22Rv1 (cell line): ENCODE measurements around the gene COLQ.
"Not testable (repeated sequence)": the region's sequence is repeated elsewhere in the genome, so short reads cannot be mapped to it uniquely, and the experiment has no call there.

Source experiments
- H3K27ac ChIP-seq: fragments of 450-650 bp; 2 replicates; pipeline ENCODE4 v1.5.1; 2017
- ZFX ChIP-seq: fragments of 450-650 bp; IDR thresholded peaks from 2 replicates; pipeline ENCODE4 v1.6.1; 2017; ENCODE audit warnings: antibody characterized with exemption, borderline replicate concordance
- TF ChIP-seq, protein P1 (sequence below): fragments of 450-650 bp; IDR thresholded peaks from 2 replicates; pipeline ENCODE4 v1.5.1; 2017; ENCODE audit warnings: mild to moderate bottlenecking

Gene COLQ

DNA sequence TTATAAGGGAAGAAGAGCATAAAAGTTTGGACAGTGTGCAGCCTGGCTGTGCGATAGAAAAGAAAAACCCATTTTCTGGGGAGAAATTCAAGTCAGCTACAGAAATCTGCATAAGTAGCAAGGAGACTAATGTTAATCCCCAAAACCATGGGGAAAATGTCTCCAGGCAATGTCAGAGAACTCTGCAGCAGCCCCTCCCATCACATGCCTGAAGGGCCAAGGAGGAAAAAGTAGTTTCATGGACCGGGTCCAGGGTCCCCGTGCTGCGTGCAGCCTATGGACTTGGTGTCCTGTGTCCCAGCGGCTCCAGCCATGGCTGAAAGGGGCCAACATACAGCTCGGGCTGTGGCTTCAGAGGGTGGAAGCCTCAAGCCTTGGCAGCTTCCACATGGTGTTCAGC lies 28.3 kb upstream of the COLQ start:
- H3K27ac ChIP-seq: no peak overlapping the region
- TF ChIP-seq, protein P1, sequence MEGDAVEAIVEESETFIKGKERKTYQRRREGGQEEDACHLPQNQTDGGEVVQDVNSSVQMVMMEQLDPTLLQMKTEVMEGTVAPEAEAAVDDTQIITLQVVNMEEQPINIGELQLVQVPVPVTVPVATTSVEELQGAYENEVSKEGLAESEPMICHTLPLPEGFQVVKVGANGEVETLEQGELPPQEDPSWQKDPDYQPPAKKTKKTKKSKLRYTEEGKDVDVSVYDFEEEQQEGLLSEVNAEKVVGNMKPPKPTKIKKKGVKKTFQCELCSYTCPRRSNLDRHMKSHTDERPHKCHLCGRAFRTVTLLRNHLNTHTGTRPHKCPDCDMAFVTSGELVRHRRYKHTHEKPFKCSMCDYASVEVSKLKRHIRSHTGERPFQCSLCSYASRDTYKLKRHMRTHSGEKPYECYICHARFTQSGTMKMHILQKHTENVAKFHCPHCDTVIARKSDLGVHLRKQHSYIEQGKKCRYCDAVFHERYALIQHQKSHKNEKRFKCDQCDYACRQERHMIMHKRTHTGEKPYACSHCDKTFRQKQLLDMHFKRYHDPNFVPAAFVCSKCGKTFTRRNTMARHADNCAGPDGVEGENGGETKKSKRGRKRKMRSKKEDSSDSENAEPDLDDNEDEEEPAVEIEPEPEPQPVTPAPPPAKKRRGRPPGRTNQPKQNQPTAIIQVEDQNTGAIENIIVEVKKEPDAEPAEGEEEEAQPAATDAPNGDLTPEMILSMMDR: no peak
- TF ChIP-seq ZFX: no peak

DNA sequence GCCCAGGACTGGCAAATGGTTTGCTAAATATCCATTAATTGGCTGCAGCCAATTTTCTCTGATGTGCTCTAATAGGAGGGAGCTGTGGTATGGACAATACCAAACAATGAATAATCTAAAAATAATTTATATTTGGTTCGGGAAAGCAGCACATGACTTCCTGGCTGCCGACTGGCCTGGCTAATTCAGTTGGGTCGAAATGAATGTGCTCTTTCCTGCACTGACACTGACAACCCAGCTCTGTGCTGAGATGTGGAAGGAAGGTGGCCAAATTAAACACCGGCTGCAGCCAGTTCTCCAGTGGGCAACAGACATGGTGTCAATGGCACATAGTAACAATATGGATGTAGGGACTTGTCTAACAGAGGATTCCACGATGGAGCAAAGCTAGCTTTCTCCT lies 21.1 kb upstream of the COLQ start:
- TF ChIP-seq ZFX: no peak
- TF ChIP-seq, protein P1: no peak

DNA sequence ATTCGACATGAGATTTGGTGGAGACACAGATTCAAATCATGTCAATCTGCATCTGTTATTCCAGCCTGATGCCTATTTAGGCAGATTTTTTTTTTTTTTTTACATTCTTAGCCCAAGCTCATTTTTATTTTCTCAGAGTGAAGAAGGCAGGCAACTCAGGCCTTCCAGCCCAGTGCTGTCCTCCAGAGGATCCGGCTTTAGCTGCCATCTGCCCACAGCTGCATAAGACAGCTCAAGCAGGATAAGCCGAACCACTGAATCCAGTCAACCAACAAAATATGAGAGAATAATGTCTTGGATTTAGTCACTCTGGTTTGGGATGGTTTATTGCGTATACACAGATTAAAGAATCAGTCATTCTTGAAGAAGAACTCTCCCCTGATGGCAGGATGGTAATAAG lies 19.9 kb upstream of the COLQ start:
- no peak overlapping the region for H3K27ac ChIP-seq
- TF ChIP-seq, protein P1: no peak
- no peak for TF ChIP-seq ZFX

More for the DNA sequence above, 21.1 kb upstream of the COLQ start:
- no peak overlapping the region for H3K27ac ChIP-seq

DNA sequence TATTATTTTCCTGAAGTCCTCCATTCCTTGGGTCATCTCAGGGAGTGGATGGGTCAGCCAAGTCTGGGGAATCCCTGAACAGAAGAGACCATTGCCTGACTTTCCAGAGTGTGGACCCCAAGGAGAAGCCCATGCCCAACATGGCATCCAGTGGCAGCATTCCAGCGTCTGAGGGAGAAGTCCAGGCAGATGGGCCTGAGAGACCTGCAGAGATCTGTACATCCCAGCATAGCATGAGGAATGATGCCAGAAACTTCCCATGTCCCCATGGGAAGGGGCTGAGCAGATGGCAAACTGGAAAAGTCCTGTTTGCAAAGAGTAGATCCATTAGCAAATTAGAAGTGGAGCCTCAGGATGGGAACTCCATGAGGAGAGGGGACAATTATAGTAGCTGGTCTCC lies 17.6 kb upstream of the COLQ start:
- TF ChIP-seq, protein P1: no peak
- TF ChIP-seq ZFX: no peak
- no peak overlapping the region for H3K27ac ChIP-seq

DNA sequence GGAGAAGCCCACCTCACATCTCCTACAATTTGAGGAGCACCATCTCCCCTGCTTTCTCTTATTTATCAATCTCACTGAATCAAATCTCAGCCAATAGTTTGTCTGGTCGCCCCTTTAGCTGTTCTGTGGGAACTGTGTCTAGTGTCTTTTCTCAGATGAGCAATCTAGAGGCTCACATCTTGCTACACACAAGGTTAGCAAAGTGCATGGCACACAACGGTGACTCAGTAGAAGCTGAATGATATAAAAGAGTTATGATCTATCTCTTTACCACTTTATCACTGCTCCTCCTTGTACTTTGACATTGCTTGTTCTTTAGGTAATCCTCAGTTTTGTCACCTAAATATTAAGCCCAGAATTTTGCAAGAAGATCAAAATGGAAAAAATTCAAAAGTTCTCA lies 16.8 kb upstream of the COLQ start:
- TF ChIP-seq, protein P1: no peak
- TF ChIP-seq ZFX: no peak
- no peak overlapping the region for H3K27ac ChIP-seq

DNA sequence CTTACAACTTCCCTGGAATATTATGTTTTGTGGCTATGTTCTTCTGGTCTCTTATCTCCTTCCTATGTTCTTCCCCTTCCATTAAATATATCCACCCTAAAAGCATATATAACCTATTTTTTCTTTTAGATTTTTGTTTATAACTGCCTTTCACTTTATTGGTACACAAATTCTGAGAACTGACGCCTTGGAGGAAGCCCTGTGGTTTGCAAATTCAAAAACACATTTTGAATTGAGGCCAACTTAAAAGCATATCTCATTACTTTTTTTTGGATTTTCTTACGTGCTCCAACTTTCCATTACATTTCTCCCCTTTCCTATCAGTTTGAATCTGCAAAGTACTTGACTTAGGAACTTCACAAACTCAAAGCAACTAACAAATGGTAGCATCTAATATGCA lies 15.3 kb upstream of the COLQ start:
- TF ChIP-seq ZFX: no peak
- TF ChIP-seq, protein P1: no peak
- H3K27ac ChIP-seq: no peak overlapping the region

DNA sequence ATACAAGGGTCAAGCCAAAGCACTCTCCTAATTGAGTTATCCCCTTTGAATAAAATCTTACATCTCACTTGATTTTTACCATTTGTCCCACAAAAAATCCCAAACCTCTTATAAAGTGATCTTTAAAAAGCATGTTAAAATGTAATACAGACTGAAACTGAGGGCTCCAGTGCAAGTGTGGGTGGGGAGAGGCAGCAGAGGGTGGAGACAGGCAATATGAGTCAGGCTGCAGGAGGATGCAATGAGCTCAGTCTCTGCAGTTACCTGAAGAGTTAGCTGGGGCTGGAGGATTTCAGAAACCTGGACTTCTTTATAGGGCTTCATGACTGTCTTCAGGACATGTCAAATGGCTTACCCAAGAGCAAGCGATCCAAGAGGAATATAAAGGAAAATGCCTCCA lies 14.2 kb upstream of the COLQ start:
- TF ChIP-seq, protein P1: no peak
- TF ChIP-seq ZFX: no peak
- no peak overlapping the region for H3K27ac ChIP-seq

DNA sequence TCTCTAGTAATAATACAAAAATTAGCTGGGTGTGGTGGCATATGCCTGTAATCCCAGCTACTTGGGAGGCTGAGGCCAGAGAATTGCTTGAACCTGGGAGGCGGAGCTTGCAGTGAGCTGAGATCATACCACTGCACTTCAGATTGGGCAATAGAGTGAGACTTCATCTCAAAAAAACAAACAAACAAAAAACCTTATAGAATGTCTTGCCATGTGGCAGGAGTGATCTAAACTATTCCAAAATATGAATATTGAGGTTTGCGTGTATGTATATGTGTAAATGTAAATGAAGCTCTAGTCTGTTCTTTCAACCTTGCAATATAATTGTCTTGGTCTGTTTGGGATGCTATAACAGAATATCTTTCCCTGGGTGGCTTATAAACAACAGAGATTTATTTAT lies 11.1 kb upstream of the COLQ start:
- H3K27ac ChIP-seq: not testable (repeated sequence)
